ENCODE data around the gene ROR1.

- TF ChIP-seq CTCF (IDR thresholded peaks at IDR 0.05) (no peak), POLR2A (IDR thresholded peaks at IDR 0.05) (no peak)
These were observed 314.0 kb downstream of the ROR1 start for GRCh38 chr1:64087768-64088167.
